Memory B cell (primary cell): ENCODE data around the gene CPSF7.
A peak's percentile ranks its signal among the peaks of the same experiment; 100 is the strongest.

Experiments used
- ATAC-seq: fragments of 150-1000 bp; cut with Tn5 transposase; 2 replicates; pipeline ENCODE4 v1.10.0; 2021; ENCODE audit warnings: low read depth, mild to moderate bottlenecking, moderate library complexity
- DNase-seq, 2 donors: peaks; one replicate each; pipeline ENCODE4 v3.0.0; 2022; ENCODE audit warnings: low spot score in 2 of 2
- H3K27ac Mint-ChIP-seq: one replicate; pipeline ENCODE4 v1.8.0; 2022; ENCODE audit warnings: mild to moderate bottlenecking, moderate library complexity, mixed read lengths
- H3K27me3 Mint-ChIP-seq: one replicate; pipeline ENCODE4 v1.8.0; 2022; ENCODE audit warnings: mixed read lengths
- H3K36me3 Mint-ChIP-seq: one replicate; pipeline ENCODE4 v1.8.0; 2022; ENCODE audit warnings: mild to moderate bottlenecking, mixed read lengths
- H3K4me1 Mint-ChIP-seq: one replicate; pipeline ENCODE4 v1.8.0; 2022; ENCODE audit warnings: mixed read lengths
- H3K4me3 Mint-ChIP-seq: one replicate; pipeline ENCODE4 v1.8.0; 2022; ENCODE audit warnings: mild to moderate bottlenecking, moderate library complexity, mixed read lengths
- H3K9me3 Mint-ChIP-seq: one replicate; pipeline ENCODE4 v1.8.0; 2022; ENCODE audit warnings: mixed read lengths

CPSF7 gene

GRCh38 chr11:61362542-61362875 is 67.3 kb downstream of the CPSF7 start:
- Mint-ChIP-seq H3K4me3 (peak overlapping the region; percentile 97), H3K27ac (peak overlapping the region; percentile 95), H3K4me1 (peaks cover 26% of the 10 kb centered on the region), H3K36me3 (peaks cover 1% of the 10 kb centered on the region), H3K9me3 (no peaks in the 10 kb centered on the region), H3K27me3 (no peaks in the 10 kb centered on the region)
- peak; percentile 36 for ATAC-seq
- peak in 1 of 2 donors; percentile 35 for DNase-seq

GRCh38 chr11:61361741-61362541 is 67.8 kb downstream of the CPSF7 start, which contains the start of the genes CYB561A3 and TMEM138:
Gene CYB561A3 (minus strand): TSS chr11:61361882. CDS start chr11:61356713, 5,169 bp downstream.
Gene TMEM138 (plus strand): TSS chr11:61362374. CDS start chr11:61364391, 2,017 bp downstream.
- DNase-seq = peak; percentile 79 to 84
- Mint-ChIP-seq H3K27me3 (no peaks in the 10 kb centered on the region), H3K4me3 (peak within 1 kb of the TSS; percentile 97), H3K9me3 (no peaks in the 10 kb centered on the region), H3K4me1 (peaks cover 31% of the 10 kb centered on the region), H3K36me3 (peaks cover 1% of the 10 kb centered on the region), H3K27ac (peak within 1 kb of the TSS; percentile 95)
- ATAC-seq = peak; percentile 70

DNA sequence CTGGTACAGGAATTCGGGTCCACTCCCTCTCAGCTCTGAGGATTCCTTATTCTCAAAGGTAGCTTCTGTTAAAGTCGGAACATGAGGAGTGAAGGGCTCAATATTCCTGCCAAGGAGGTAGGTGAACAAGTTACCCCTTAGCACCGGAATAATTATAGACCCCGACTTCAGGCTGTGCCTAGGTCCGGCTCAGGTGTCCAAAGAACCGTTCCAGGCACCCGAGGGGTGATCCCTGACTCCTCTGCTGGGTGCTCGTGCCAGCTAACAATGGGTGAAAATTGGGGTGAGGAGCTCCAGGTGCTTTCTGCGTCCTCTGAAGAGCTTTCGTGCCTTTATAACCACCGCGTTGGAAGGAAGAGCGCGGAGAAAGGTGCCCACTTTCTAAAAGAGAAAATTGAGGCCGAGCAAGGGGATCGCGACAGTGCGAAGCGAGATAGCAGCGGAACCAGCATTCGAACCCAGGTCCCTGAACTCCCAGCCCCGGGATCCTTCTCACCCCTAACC is 68.5 kb downstream of the CPSF7 start:
- Mint-ChIP-seq H3K4me3 (peak overlapping the region; percentile 97), H3K9me3 (no peaks in the 10 kb centered on the region), H3K36me3 (peaks cover 3% of the 10 kb centered on the region), H3K27ac (peak overlapping the region; percentile 95), H3K4me1 (peaks cover 34% of the 10 kb centered on the region), H3K27me3 (no peaks in the 10 kb centered on the region)
- ATAC-seq (no peak), DNase-seq (no peak)

DNA sequence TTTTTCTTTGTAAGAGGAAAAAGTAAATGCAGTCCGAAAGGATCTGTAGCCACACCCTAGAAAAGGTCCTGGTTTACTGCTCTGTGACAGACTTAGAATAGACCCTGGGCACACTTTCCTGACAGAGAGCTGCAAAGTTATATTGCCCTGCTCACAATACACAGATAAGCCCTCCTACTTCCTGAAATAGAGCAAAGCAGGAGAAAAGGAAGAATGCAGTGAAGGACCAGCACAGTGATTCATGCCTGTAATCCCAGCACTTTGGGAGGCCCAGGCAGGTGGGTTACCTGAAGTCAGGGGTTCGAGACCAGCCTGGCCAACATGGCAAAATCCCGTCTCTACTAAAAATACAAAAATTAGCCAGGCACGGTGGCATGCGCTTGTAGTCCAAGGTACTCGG is 70.3 kb downstream of the CPSF7 start:
- H3K4me3 Mint-ChIP-seq = peak overlapping the region; percentile 97
- H3K27ac Mint-ChIP-seq = peak overlapping the region; percentile 95

DNA sequence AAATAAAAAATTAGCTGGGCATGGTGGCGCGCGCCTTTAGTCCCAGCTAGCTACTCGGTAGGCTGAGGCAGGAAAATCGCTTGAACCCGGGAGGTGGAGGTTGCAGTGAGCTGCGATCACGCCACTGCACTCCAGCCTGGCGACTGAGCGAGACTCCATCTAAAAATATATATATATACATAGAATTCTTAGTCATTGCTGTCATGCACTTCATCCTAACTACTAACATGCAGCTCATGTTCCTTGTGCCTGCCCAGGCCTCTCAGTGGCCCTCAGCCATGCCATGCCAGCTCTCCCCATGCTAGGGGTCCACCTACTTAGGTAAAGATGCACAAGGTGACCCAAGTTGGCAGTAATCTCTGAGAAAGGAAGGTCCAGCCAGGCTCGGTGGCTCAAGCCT is 71.2 kb downstream of the CPSF7 start:
- Mint-ChIP-seq H3K27ac (peak overlapping the region; percentile 95), H3K4me1 (peaks cover 47% of the 10 kb centered on the region), H3K27me3 (no peaks in the 10 kb centered on the region), H3K9me3 (no peaks in the 10 kb centered on the region), H3K4me3 (peak overlapping the region; percentile 97), H3K36me3 (peaks cover 8% of the 10 kb centered on the region)
- ATAC-seq (no peak), DNase-seq (no peak)

More for the DNA sequence above, 70.3 kb downstream of the CPSF7 start:
- Mint-ChIP-seq H3K27me3 (no peaks in the 10 kb centered on the region), H3K9me3 (no peaks in the 10 kb centered on the region), H3K36me3 (peaks cover 4% of the 10 kb centered on the region), H3K4me1 (peaks cover 41% of the 10 kb centered on the region)
- ATAC-seq (no peak), DNase-seq (no peak)

DNA sequence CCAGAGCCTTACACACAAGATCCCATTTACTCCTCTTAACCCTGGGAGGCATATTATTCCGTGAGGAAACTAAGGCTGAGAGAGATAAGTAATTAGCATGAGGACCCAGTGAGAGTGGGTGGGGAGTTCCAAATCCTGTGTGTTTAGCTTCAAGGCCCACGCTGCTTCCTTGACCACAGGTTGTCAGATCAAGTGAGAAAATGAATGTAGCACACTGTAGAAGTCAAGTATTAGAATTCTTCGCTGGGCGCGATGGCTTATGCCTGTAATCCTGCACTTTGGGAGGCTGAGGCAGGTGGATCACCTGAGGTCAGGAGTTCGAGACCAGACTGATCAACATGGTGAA is 71.9 kb downstream of the CPSF7 start:
- no peaks in the 10 kb centered on the region for H3K9me3 Mint-ChIP-seq
- ATAC-seq = no peak
- H3K4me3 Mint-ChIP-seq = peak overlapping the region; percentile 92
- peaks cover 15% of the 10 kb centered on the region for H3K36me3 Mint-ChIP-seq
- peak overlapping the region; percentile 98 for H3K27ac Mint-ChIP-seq
- H3K27me3 Mint-ChIP-seq = no peaks in the 10 kb centered on the region
- no peak for DNase-seq
- peaks cover 51% of the 10 kb centered on the region for H3K4me1 Mint-ChIP-seq

- no peaks in the 10 kb centered on the region for H3K9me3 Mint-ChIP-seq
- peak overlapping the region; percentile 92 for H3K4me3 Mint-ChIP-seq
- peak; percentile 77 for ATAC-seq
- H3K36me3 Mint-ChIP-seq = peaks cover 19% of the 10 kb centered on the region
- peak overlapping the region; percentile 98 for H3K27ac Mint-ChIP-seq
- DNase-seq = peak; percentile 59 to 81
- H3K4me1 Mint-ChIP-seq = peaks cover 50% of the 10 kb centered on the region
- H3K27me3 Mint-ChIP-seq = no peaks in the 10 kb centered on the region
Observed at GRCh38 chr11:61357233-61357893, 72.4 kb downstream of the CPSF7 start.

- peak in 1 of 2 donors; percentile 28 for DNase-seq
- peak overlapping the region; percentile 92 for H3K4me3 Mint-ChIP-seq
- peak; percentile 10 for ATAC-seq
- H3K4me1 Mint-ChIP-seq = peaks cover 51% of the 10 kb centered on the region
- H3K27me3 Mint-ChIP-seq = no peaks in the 10 kb centered on the region
- H3K27ac Mint-ChIP-seq = peak overlapping the region; percentile 98
- no peaks in the 10 kb centered on the region for H3K9me3 Mint-ChIP-seq
- peaks cover 19% of the 10 kb centered on the region for H3K36me3 Mint-ChIP-seq
Observed at GRCh38 chr11:61356706-61357105, 73.1 kb downstream of the CPSF7 start.

- ATAC-seq (no peak), DNase-seq (no peak)
- H3K9me3 Mint-ChIP-seq = no peaks in the 10 kb centered on the region
- H3K4me1 Mint-ChIP-seq = peaks cover 49% of the 10 kb centered on the region
- peak overlapping the region; percentile 92 for H3K4me3 Mint-ChIP-seq
- peaks cover 25% of the 10 kb centered on the region for H3K36me3 Mint-ChIP-seq
- no peaks in the 10 kb centered on the region for H3K27me3 Mint-ChIP-seq
- peak overlapping the region; percentile 81 for H3K27ac Mint-ChIP-seq
Observed at GRCh38 chr11:61354208-61354607, 75.6 kb downstream of the CPSF7 start.

- Mint-ChIP-seq H3K36me3 (peaks cover 26% of the 10 kb centered on the region), H3K4me1 (peaks cover 47% of the 10 kb centered on the region), H3K4me3 (peak overlapping the region; percentile 92), H3K27ac (peak overlapping the region; percentile 81), H3K9me3 (no peaks in the 10 kb centered on the region), H3K27me3 (no peaks in the 10 kb centered on the region)
- DNase-seq (no peak), ATAC-seq (no peak)
Observed at GRCh38 chr11:61353131-61354067, 76.4 kb downstream of the CPSF7 start.
